ENCODE data around the gene SGCB.
"Not testable (repeated sequence)": the region's sequence is repeated elsewhere in the genome, so short reads cannot be mapped to it uniquely, and the experiment has no call there.

SGCB gene, protein sequence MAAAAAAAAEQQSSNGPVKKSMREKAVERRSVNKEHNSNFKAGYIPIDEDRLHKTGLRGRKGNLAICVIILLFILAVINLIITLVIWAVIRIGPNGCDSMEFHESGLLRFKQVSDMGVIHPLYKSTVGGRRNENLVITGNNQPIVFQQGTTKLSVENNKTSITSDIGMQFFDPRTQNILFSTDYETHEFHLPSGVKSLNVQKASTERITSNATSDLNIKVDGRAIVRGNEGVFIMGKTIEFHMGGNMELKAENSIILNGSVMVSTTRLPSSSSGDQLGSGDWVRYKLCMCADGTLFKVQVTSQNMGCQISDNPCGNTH

DNA sequence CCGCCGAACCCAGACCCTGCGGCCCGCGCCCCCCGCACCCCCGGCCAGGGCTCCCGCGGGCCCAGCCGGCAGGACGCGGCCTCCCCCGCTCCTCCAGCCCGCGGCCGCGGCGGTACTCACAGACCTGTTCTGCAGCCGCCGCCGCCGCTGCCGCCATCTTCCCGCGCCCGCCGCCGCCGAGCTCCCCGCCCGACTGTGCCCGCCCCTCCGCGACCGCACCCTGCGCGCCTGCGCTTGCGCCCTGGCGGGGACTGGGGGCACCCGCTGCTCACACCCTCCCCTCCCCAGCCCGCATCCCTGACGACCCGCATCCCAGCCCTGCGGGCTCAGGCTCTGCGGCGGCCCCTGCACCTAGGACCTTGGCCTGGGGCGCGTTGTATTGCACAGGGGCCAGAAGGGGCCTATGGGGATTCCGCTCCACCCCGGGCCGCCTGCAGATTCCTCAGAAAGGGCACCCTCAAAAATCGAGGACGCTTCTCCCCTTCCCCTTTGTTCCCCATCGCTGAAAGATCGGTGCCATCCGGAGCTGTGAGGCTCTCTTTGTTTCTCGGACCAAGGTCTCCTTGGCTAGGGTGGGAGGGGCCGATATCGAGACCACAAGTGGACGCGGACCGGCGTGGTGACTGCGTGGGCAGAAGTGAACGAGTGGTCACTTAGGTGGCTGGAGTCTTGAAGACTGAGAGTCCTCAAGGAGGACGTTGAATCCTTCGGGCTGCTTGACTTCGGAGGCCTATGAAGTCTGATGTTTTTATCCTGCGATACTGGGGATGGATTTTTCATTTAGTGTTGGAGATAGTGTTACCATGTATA is at the start of gene SGCB:
SGCB (minus strand) TSS at position 197 of the 810 bp plus-strand sequence; CDS start at position 157, 40 bp downstream.
- DNase-seq = peak; percentile 67

DNA sequence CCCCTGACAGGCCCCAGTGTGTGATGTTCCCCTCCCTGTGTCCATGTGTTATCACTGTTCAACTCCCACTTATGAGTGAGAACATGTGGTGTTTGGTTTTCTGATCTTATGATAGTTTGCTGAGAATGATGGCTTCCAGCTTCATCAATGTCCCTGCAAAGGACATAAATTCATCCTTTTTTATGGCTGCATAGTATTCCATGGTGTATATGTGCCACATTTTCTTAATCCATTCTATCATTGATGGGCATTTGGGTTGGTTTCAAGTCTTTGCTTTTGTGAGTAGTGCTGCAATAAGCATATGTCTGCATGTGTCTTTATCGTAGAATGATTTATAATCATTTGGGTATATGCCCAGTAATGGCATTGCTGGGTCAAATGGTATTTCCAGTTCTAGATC is 48.3 kb upstream of the SGCB start:
- not testable (repeated sequence) for DNase-seq

DNA sequence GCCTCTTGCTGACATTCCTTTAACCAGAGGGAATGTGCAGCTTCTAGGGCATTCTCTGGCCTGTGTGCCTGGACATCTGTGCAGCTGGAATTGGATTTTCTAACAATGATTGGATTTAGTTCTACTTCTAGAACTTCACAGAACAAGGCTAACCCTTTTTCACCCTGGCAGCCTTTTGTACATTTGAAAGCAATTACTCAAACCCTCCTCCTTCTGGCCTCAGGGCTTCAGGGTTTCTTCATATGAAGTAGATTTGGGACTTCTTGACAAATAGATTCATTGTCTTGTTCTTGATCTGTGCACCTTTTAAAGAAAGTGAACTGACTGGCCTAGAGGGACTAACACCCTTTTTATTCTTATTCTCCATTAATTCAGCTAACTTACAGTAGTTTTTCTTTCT is 43.1 kb upstream of the SGCB start:
- DNase-seq = no peak

DNA sequence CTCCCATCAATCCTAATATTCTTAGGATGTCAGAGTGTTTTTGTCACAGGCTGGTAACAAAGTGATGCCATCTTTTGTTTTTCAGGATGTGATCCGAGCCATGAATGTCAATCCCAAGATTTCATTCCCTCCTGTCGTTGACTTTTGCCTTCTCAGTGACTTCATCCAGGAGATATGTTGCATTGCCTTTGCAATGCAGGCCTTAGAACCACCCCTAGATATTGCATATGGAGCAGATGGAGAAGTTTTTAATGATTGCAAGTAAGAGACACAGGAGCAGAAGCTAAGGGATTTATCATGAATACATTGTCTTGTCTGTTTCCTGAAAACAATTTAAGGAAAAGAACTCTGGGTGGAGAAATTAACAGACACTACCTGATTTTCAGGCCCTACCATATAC is 41.6 kb upstream of the SGCB start:
- no peak for DNase-seq

DNA sequence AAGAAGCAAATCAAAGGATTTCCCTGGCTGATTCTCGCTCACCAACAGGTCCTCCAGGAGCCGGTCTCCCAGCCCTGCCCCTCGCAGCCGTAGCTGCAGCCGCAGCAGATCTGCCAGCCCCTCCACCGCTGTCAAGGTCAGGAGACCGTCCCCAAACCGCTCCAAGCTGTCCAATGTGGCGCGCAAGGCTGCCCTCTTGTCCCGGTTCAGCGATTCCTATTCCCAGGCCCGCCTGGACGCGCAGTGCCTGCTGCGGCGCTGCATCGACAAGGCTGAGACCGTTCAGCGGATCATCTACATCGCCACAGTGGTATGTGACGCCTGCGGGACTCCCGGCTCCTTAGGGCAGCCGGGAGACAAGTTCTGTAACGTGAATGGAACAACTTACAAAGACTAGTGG is 38.6 kb upstream of the SGCB start:
- DNase-seq = no peak

DNA sequence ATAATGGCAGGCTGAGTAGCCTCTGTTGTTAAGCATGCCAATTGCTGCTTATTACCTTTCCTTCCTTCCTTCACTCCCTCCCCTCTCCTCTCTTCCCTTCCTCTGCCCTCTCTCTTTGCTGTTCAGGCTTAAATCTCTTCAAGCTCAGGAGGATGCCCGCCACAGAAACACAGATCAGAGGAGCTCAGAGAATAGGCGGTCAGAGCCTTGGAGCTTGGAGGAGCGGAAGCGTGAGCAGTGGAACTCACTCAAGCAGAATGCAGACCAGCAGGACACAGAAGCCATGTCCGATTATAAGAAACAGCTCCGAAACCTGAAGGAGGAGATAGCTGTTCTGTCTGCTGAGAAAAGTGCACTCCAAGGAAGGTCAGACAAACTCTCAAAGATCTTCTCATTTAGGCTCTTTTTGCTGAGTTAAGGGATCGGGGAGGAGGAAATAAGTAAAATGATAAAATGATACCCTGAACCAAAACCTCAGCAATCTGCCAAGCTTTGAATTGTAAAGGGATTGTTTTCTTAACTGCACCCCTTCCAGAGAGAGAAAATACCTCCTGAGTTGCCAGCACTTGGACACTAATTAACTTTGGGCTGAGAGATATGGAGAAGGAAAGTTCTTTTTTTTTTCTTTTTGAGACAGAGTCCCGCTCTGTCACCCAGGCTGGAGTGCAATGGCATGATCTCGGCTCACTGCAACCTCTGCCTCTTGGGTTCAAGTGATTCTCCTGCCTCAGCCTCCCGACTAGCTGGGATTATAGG is 33.9 kb upstream of the SGCB start:
- no peak for DNase-seq

DNA sequence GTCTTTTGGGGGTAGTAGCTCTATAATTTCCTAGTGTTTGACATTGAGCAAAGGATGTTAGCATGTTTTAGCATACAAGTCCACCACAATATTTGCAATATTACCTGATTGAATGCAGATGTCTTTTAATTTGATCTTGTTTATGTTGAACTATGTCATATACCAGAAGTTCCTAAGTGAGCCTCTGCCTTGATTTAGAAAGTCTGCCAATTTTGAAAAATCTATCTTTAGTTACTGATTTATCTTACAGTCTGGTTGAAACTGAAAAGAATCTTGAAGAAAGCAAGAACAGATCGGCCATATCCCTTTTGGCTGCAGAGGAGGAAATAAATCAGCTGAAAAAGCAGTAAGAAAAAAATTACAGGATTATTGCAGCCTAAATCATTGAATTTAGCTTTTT is 31.5 kb upstream of the SGCB start:
- no peak for DNase-seq

DNA sequence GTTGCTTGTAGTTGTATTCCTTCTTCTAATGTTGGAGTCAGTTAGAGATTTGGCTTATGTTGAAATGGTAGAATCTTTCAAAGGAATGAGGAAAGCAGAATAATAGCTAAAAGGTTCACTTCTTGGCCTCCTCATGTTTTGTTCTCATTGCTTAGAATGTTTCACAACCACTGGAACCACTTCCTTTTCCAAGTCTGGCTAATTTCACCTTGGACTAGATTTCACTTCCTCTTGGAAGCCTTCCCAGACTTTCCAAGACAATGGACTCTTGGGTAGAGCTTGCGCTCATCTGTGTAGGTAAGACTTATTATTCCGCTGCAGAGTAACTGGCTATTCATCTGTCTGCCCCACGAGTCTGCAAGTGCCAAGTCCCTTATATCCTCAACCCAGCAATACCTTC is 21.3 kb upstream of the SGCB start:
- DNase-seq = no peak

DNA sequence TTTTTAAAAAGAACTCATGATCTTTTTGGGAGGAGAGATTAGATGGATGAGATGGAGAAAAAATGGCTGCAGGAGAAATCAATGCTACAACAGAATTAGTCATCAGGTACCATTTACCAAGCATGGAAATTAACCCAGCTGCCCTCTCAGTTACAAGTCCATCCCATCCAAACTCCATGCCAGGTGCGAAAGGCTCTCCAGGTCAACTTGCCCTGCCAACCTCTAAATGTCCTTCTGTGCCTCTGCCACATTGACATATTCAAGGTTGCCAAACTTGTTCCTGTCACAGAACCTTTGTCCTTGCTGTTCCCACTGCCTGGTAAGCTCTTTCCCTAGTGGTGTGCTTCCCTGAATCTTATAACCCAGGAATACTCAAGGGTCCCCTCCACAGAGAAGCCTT is 20.2 kb upstream of the SGCB start:
- DNase-seq = no peak

DNA sequence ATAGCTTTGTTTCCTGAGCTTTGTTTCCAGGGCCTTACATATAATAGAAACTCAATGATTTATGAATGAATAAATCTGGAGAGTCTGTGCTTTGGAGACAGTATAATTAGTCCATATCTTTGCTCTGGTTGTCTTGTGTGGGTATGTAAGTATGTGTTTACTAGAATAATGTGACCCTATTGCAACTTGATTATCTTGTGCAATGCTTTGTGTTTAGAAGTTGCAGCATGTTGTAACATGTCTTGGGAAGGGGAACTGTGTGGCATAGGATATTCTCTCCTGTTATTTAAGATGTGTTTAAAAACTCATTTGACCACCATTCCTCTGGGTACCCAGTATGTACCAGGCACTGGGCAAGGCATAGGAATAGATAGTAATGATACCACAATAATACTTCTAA is 19.1 kb upstream of the SGCB start:
- DNase-seq = no peak

DNA sequence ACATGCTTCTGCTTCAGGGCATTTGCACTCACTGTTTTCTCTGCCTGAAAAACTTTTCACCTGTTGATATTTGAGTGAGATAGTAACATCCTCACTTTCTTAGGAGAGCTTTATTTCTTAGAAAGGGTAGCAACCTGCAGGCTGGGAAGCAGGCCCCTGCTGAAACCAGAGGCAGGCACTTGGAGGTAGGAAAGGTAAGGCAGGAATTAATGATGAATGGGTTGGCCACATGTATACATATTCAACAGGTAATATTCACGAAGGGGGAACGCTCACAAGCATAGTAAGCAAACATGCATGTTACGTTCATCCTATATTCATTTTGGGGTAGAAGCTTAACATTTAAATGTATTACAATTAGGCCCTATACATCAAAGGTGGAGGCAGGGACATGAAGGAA is 16.2 kb upstream of the SGCB start:
- no peak for DNase-seq

DNA sequence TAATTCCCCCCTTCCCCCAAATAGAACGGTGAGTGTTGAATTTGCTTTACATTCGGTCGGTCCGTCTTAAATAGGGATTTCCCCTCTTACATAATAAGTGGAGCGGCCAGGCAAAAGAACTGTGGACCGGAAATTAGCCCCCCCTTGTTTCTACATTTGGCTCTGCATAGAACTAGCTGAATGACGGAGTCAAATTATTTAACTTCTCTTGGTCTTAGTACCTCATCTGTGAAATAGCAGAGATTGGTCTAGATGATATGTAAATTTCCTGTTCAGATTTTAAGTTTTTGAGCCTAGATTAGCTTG is 14.3 kb upstream of the SGCB start:
- DNase-seq = no peak

DNA sequence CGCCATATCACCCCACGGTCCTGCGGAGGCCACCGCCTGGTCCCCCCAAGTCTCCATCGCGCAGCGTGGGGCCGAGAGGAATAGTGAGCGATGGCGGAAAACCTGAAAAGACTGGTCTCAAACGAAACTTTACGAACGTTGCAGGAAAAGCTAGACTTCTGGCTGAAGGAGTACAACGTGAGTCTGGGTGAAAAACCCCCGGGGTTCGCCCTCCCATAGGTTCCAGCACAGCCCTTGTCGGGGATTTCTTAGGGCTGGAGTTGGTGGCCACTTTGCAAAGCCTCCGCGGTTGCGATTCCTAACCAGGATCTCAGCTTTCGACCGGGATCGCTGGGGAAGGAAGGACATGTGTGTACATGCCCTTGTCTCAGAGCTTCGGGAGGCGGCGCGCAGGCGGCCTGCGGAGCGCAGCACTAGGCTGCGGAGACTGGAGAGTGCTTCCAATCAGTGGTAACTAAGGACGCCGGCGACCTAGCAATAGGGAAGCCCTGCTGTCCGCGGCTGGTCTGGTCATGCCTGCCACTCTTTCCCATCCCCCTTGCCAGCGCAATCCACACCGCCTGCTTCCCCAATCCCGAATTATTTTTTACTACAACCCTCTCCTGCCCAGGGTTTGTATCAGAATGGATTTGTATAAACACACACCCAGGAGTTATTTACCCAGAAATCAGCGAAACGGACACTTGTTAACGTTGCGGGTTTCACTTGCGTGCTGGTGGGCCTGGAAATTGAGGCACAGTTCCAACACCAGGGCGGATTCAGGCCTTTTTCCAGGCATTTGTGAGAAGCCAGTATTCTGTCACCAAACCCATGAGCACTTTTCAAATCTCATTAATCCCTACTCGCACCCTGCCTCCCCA is 13.7 kb upstream of the SGCB start:
- DNase-seq = no peak

DNA sequence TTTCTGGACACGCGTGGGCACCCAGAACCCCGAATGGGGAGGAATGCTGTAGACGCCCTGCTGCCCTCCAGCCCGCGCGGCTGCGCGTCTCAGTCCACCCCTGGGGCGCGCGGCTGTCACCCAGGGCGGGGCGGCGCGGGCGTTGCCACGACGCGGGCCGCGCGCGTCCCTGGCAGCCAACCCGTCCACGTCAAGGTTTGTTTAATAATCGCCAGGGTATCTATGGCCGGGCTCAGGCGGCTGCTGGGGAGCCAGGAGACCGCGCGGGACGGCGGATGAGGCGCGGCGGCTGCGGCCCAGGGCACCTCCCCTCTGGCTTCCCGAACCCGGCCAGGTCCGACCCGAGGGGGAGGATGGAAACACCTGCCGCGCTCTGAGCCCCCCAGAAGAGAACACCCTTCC is 13.1 kb upstream of the SGCB start, which contains the start of gene SPATA18:
SPATA18 (plus strand) TSS at position 92 of the 402 bp plus-strand sequence. CDS start 401 bp downstream, outside the sequence.
- DNase-seq = no peak

DNA sequence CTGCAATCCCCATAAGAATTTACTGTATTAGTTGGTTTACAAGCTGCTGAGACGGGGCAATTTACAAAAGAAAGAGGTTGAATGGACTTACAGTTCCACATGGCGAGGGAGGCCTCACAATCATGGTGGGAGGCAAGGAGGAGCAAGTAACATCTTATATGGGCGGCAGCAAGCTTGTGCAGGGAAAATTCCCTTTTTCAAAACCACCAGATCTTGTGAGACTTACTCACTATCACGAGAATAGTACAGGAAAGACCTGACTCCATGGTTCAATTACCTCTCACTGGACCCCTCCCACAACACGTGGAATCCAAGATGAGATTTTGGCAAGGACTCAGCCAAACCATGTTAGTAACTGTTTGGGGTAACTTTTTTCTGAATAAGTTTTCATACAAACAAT is 11.2 kb upstream of the SGCB start:
- DNase-seq = no peak

DNA sequence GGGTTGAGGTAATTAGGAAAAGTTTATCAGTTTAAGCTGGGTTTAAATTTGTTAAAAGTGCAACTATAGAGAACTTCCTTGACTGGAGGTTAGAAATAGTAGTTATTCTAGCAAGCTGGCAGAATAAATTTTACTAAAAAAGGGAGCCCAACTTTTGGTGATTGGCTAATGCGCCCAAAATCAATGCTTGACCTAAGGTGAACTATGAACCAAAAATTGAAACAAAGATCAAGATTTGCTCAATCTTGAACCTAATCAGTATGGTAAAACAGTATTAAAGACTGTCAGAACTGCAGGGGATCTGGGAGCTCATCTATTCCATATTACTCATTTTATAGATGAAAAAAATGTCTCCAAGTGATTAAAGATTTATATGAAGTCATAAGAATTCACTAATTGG is 6.9 kb upstream of the SGCB start:
- DNase-seq = no peak

DNA sequence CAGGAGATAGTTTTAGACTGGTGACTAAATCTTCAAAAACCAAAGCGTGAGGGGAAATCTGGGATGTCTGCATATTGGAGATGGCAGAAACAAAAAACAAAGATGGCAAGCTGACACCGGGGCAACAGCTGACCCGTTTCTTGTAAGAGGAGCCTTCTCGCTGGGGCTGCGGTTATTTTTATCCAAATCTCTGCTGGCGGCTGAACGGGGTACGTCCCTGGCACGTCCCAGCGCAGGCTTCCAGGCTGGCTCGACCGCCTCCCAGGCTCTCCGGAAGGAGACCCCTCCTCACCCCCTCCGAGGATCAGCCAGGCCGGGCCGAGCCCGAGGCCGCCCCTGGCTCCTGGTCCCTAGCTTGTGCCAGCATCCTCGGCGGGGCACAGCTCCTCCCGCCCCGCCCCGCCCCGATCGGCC is 403 bp downstream of the SGCB start:
- no peak for DNase-seq

DNA sequence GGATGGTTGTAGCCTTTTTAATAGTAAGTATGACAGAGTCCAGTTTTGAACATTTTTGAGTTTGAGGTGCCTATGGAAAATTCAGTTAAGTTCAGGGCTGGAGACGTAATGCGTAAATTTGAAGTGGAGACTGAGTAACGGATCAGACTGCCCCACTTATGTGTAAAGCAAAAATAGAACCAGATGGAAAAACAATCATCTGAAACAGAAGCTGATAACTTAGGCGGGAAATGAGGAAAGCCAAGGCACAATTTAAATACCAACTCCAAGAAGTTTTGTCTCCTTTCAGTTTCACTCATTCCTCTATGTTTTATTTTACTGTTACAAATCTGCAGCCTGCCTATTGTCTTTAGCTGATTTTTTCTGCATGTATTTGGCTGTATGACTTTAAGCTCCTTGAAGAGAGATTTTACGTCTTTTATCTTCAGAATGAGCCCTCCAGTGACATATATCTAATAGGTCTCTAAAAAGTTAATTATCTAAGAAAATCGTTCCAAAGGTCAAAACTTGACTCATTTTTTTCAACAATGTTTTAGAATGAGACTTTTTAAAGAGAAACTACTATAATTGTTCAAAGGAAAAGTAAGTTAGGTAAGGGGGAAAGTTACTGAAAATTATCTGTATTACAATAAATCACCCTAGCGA is 1.1 kb downstream of the SGCB start:
- no peak for DNase-seq

DNA sequence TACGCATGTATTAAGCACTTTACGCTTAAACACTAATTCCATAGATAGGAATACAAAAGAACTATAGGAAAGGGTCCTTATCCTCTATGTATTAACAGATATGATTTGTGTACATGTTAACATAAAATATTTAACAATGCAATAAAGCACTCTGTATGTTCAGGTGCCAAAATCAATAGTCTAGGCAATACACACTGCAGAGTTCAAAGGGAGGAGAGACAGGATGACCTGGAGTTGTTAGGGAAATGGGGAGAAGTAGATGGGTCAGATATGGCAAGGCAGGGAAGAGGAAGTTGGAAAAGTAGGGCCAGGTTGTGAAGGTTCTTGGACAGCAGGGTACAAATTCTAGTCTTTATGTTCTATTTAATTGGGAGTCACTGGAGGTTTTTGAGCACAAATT is 2.9 kb downstream of the SGCB start:
- no peak for DNase-seq

DNA sequence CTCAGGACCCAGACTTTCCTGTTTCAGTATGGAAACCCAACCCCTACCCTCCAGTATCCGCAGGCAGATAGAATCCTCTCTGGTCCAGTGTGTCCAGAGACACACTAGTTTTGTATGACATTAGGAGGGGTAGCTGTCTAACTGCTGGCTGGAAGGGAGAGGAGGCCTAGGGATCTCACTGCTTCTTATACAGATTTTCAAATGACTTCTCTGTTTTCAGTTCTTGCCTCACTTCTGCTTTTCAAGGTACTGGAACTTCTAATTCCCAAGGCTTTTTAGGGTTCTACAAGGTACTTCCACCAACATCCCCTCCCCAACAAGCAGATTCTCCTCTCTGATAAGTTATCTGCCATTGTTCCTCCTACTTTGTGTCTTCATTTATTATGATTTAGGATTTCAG is 6.1 kb downstream of the SGCB start:
- no peak for DNase-seq

DNA sequence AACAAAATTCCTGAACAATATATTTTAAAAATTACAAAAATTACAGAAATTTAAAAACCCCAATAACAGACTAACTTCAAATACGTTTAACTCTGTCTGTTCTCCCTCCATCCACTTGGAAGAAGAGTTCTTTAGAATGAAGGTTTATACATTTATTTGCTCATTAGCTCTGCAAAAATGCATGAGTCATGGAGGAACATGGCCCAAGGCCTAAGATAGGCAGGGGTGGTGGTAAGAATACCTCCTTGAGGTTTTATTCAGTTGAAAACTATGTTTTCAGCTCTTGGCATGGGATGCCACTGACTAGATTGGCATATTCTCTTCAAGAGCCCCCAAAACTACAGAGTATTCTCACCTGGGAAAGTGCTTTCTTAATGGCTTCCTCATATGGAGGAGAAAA is 9.1 kb downstream of the SGCB start:
- DNase-seq = no peak

DNA sequence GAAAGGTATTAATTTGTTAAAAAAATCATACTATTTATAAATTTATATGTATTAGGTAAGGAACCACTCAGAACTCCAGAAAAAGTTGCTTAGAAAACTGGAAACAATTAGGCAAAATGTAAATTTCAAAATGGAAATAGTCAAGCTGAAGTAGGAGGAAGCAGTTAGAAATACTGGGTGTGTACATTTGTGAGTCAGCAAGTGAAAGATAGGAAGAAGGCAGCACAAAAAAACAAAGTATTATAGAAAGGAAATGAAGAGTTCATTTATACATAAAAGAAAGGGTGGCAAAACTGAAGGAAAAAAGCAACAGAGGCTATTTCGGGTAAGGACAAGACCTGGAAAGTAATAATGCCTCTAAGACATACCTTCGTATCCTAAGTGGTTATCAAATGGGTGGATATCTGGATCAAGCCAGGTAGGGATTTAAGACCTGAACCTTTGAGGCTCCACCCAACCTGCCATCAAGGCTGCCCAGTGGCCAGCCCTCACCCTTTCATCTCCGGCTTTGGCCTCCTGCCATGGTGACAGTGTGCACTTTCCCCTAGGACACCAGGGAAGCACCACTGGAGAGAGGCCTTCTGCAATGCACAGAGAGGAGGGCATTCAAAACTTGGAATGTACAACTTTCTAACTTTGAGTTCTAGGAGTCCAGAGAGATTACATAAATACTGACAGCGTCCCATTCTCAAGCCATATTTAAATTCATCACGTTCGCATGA is 18.0 kb downstream of the SGCB start, which contains the start of gene LRRC66:
LRRC66 (minus strand) TSS at position 428 of the 722 bp plus-strand sequence. CDS start 2,750 bp downstream, outside the sequence.
- DNase-seq = no peak
